Adrenal gland (tissue), 12 donors: ENCODE measurements around the gene MRC2. TPM values are rescaled to one million over a fixed set of nuclear protein-coding genes. Genes with fewer than 3 reads are reported as not detected.

Experiments used
- DNase-seq, 7 donors: peaks; one replicate each; pipeline ENCODE4 v3.0.0-alpha.2; 2019 to 2020
- H3K27ac ChIP-seq, 5 donors: fragments of 200-600 bp; sonication (generic) in 4 of 5; 1 replicate in 3 of 5; 2 replicates in 2 of 5; pipeline versions ENCODE4 v1.5.1 to v1.8.0; 2016 to 2020; ENCODE audit warnings: mild to moderate bottlenecking in 1 of 5
- H3K27me3 ChIP-seq: fragments of 200-600 bp; 2 replicates; pipeline ENCODE4 v1.8.0; 2021
- H3K36me3 ChIP-seq, 2 donors: fragments of 200-600 bp; replicated peaks in 1 of 2; 1 replicate in 1 of 2; 2 replicates in 1 of 2; pipeline versions ENCODE4 v1.5.1 to v1.8.0; 2018 to 2022
- H3K4me1 ChIP-seq, 2 donors: fragments of 200-600 bp; replicated peaks in 1 of 2; 1 replicate in 1 of 2; 2 replicates in 1 of 2; pipeline versions ENCODE4 v1.5.1 to v1.8.0; 2018 to 2021
- H3K4me3 ChIP-seq, 4 donors: fragments of 200-600 bp; sonication (generic) in 3 of 4; one replicate each; pipeline ENCODE4 v1.5.1; 2016 to 2018
- H3K9me3 ChIP-seq, 3 donors: fragments of 200-600 bp; sonication (generic) in 1 of 3; replicated peaks in 1 of 3; 1 replicate in 2 of 3; 2 replicates in 1 of 3; pipeline versions ENCODE4 v1.5.1 to v1.8.0; 2016 to 2021
- POLR2A ChIP-seq, 2 donors: fragments of 450-650 bp; IDR thresholded peaks; one replicate each; pipeline ENCODE4 v1.6.1; 2017; ENCODE audit warnings: antibody characterized with exemption in 2 of 2, mild to moderate bottlenecking in 2 of 2, moderate library complexity in 1 of 2
- WGBS, 4 donors: extraction: QIAGEN DNeasy Blood & Tissue Kit in 2 of 4; methylation state at CpG; one replicate each; pipeline versions ENCODE4 v1.1.5 to v1.1.7; 2013 to 2017; 5-methylcytosine and 5-hydroxymethylcytosine counted together
- intact Hi-C, 2 donors: fragments of 100-400 bp; cut with DNase I; formaldehyde crosslinking; loops; one replicate each; pipeline versions ENCODE4 v1.14.1 to v1.15.0; 2022 to 2023
- polyA plus RNA-seq, 3 donors: library from polyadenylated mRNA; stranded (reverse); fragments of 200-250 nt in 2 of 3; fragments of 350-450 nt in 1 of 3; fragmentation: Illumina TruSeq in 1 of 3; extraction: RNeasy Lipid Tissue Mini Kit (QIAGEN cat#74804) in 1 of 3; gene quantifications; one replicate each; pipeline ENCODE4 v1.2.3, GENCODE V29; 2013 to 2014
- total RNA-seq, 9 donors: library from RNA; depleted of rRNA in 4 of 9; stranded (reverse); fragments of >200 nt in 4 of 9; fragments of 120-200 nt in 1 of 9; fragmentation: NEBNext Ultra II Directional in 1 of 9; extraction: Animal tissue kit (Norgen Biotek cat#: 25700) in 1 of 9; gene quantifications; one replicate each; pipeline versions ENCODE4 v1.1.0 to v1.2.4, GENCODE V29; 2013 to 2023
- TF ChIP-seq, protein P1 (sequence below), 6 experiments: fragments of 450-650 bp in 4 of 6; fragments of 200-600 bp in 2 of 6; sonication (generic) in 1 of 6; IDR thresholded peaks; 1 replicate in 5 of 6; 2 replicates in 1 of 6; pipeline versions ENCODE4 v1.5.1 to v1.8.0; 2016 to 2021; ENCODE audit warnings: antibody characterized with exemption in 6 of 6, mild to moderate bottlenecking in 2 of 6, moderate library complexity in 1 of 6
- donor health status: healthy with polysubstance abuse.
- donor health status: Bipolar disorder and iron deficiency.
- donor health status: DM: yes; HTN: yes; CAD: no.
- donor health status: DM: no; HTN: no; CAD: no.
- donor health status: DM: no; HTN: no; CAD: no.
- donor health status: DM: yes; HTN: yes; CAD: no.

The MRC2 gene
- total and polyA plus RNA-seq, 12 donors, result 5.2 to 68.3 (median 29.6) TPM

DNA sequence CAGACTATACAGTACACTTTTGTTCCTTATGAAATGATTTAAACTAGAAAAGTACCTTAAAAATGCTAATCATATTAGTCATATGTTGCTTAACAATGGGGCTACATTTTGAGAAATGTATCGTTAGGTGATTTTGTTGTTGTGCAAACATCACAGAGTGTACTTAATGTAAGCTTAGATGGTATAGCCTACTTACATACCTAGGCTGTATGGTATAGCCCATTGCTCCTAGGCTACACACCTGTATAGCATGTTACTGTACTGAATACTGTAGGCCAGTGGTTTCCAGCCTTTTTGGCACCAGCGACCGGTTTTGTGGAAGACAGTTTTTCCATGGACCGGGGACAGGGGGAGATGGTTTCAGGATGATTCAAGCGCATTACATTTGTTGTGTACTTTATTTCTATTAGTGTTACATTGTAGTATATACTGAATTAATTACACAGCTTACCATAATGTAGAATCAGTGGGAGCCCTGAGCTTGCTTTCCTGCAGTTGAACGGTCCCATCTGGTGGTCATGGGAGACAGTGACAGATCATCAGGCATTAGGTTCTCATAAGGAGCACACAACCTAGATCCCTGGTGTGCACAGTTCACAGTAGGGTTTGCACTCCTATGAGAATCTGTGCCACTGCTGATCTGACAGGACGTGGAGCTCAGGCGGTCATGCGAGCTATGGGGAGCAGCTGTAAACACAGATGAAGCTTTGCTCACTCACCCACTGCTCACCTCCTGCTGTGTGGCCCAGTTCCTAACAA, 35.0 kb upstream of the MRC2 start:
- no peak for DNase-seq
- no peak overlapping the region for H3K27ac ChIP-seq
- no peaks in the 10 kb centered on the region for H3K27me3 ChIP-seq
- no peaks in the 10 kb centered on the region for H3K9me3 ChIP-seq
- intact Hi-C loops, result no loop called here
- 87 to 88% (median 88%) methylated on average over 8 to 9 of the region's 9 CpGs for WGBS, 4 donors
- H3K4me3 ChIP-seq, result no peak overlapping the region
- peaks cover 0 to under 1% of the 10 kb centered on the region in 2 donors for H3K4me1 ChIP-seq
- TF ChIP-seq, protein P1, sequence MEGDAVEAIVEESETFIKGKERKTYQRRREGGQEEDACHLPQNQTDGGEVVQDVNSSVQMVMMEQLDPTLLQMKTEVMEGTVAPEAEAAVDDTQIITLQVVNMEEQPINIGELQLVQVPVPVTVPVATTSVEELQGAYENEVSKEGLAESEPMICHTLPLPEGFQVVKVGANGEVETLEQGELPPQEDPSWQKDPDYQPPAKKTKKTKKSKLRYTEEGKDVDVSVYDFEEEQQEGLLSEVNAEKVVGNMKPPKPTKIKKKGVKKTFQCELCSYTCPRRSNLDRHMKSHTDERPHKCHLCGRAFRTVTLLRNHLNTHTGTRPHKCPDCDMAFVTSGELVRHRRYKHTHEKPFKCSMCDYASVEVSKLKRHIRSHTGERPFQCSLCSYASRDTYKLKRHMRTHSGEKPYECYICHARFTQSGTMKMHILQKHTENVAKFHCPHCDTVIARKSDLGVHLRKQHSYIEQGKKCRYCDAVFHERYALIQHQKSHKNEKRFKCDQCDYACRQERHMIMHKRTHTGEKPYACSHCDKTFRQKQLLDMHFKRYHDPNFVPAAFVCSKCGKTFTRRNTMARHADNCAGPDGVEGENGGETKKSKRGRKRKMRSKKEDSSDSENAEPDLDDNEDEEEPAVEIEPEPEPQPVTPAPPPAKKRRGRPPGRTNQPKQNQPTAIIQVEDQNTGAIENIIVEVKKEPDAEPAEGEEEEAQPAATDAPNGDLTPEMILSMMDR (IDR thresholded peaks at IDR 0.05), result no peak
- no peak for TF ChIP-seq POLR2A (IDR thresholded peaks at IDR 0.05)
- H3K36me3 ChIP-seq, result peaks cover 0 to 27% of the 10 kb centered on the region in 2 donors

DNA sequence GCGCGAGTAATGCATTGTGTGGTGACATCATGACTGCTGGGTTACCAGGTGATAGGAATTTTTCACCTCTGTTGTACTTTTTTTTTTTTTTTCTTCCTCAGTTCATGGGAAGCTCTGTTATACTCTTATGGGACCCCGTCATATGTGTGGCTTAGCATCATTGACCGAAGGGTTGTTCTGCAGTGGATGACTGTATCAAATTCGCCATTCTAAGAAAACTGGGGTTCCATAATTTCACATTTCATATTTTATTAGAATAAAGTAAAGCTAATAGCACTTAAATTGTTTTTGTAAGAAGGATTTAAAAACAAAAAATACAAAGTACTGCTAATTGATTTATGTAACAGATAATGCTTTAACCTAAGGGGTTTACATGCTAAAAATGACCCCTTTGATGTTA, 32.0 kb upstream of the MRC2 start:
- Histone ChIP-seq H3K4me3 (no peak overlapping the region), H3K9me3 (no peaks in the 10 kb centered on the region), H3K4me1 (peaks cover 0 to 8% of the 10 kb centered on the region in 2 donors), H3K27ac (no peak overlapping the region), H3K36me3 (peaks cover 0 to 31% of the 10 kb centered on the region in 2 donors), H3K27me3 (no peaks in the 10 kb centered on the region)
- intact Hi-C loops, result no loop called here
- TF ChIP-seq, protein P1 (IDR thresholded peaks at IDR 0.05), result no peak
- TF ChIP-seq POLR2A (IDR thresholded peaks at IDR 0.05), result no peak
- DNase-seq, result no peak
- 97 to 100% (median 99%) methylated on average over 5 of the region's 5 CpGs for WGBS, 4 donors

DNA sequence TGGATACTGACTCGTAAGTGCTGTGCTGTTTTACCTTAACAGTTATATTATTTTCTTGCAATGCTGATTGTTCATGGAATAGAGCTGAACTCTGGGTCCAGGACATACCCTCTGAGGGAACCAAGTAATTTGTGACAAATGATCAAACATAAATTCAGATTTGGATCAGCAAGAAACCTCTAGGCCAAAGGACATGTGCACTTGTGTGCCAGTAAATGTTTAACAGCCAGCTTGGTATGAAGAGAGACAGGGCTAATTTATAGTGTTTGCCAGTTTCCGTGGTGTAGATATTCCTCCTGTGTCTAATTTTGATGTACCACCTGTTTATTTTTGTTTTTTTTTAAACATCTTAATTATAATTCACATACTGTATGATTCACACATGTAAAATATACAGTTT, 30.8 kb upstream of the MRC2 start:
- Histone ChIP-seq H3K4me1 (peaks cover 0 to 8% of the 10 kb centered on the region in 2 donors), H3K27me3 (no peaks in the 10 kb centered on the region), H3K9me3 (no peaks in the 10 kb centered on the region), H3K36me3 (peaks cover 0 to 41% of the 10 kb centered on the region in 2 donors), H3K4me3 (no peak overlapping the region), H3K27ac (no peak overlapping the region)
- WGBS, 4 donors, result 96 to 100% (median 98%) methylated on average over 2 of the region's 2 CpGs
- DNase-seq, result no peak
- intact Hi-C loops, result no loop called here
- TF ChIP-seq POLR2A (IDR thresholded peaks at IDR 0.05), result no peak
- TF ChIP-seq, protein P1 (IDR thresholded peaks at IDR 0.05), result no peak

DNA sequence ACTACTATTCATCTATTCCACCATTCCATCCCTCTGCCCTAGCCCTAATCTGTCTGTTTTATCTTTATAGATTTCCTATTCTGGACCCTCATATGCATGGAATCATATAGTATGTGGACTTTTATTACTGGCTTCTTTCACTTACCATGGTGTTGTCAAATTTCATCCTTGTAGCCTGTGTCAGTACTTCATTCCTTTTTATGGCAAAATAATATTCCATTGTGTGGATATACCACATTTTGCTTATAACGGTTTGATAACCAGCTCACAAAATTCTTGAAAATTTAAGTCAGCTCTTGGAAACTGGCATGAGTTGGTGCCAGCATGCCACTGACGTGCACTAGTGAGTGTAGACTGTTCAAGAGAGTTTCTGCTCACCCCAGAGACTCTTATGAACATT, 30.3 kb upstream of the MRC2 start:
- Histone ChIP-seq H3K4me3 (no peak overlapping the region), H3K9me3 (no peaks in the 10 kb centered on the region), H3K27ac (no peak overlapping the region), H3K27me3 (no peaks in the 10 kb centered on the region), H3K4me1 (peaks cover 0 to 8% of the 10 kb centered on the region in 2 donors), H3K36me3 (peaks cover 0 to 45% of the 10 kb centered on the region in 2 donors)
- no peak for DNase-seq
- TF ChIP-seq, protein P1 (IDR thresholded peaks at IDR 0.05), result no peak
- TF ChIP-seq POLR2A (IDR thresholded peaks at IDR 0.05), result no peak
- intact Hi-C loops, result no loop called here
- 95 to 97% (median 95%) methylated on average over 2 of the region's 2 CpGs for WGBS, 4 donors
